ENCODE results near the gene BMP6. TPM values are rescaled to one million over a fixed set of nuclear protein-coding genes. Genes with fewer than 3 reads are reported as not detected.
A peak's percentile ranks its signal among the peaks of the same experiment; 100 is the strongest.

Gene BMP6
- total RNA-seq, 1 donor from 2014 or later = 0.44 TPM

- H3K27ac Mint-ChIP-seq (ENCODE audit: unreplicated experiment) = no peak overlapping the region
- no peak overlapping the region for H3K4me3 Mint-ChIP-seq
- DNase-seq (ENCODE audit: low read depth, low spot score) = no peak
- H3K9me3 Mint-ChIP-seq = peaks cover 15% of the 10 kb centered on the region
- no peaks in the 10 kb centered on the region for H3K27me3 Mint-ChIP-seq (ENCODE audit: low read depth)
- peaks cover 18% of the 10 kb centered on the region for H3K36me3 Mint-ChIP-seq (ENCODE audit: low read depth)
- H3K4me1 Mint-ChIP-seq = no peaks in the 10 kb centered on the region
- TF ChIP-seq CTCF (conservative IDR thresholded peaks at IDR 0.05) = no peak
Measured at GRCh38 chr6:7848229-7848628, 122.3 kb downstream of the BMP6 start.

GRCh38 chr6:7851780-7852179 is 125.9 kb downstream of the BMP6 start:
- no peak overlapping the region for H3K27ac Mint-ChIP-seq (ENCODE audit: unreplicated experiment)

GRCh38 chr6:7859591-7859990 is 133.7 kb downstream of the BMP6 start:
- TF ChIP-seq CTCF (conservative IDR thresholded peaks at IDR 0.05) = no peak
- Mint-ChIP-seq H3K9me3 (peaks cover 5% of the 10 kb centered on the region), H3K27ac (ENCODE audit: unreplicated experiment) (no peak overlapping the region), H3K27me3 (ENCODE audit: low read depth) (no peaks in the 10 kb centered on the region), H3K4me1 (peaks cover 5% of the 10 kb centered on the region), H3K4me3 (no peak overlapping the region), H3K36me3 (ENCODE audit: low read depth) (peaks cover 3% of the 10 kb centered on the region)
- no peak for DNase-seq (ENCODE audit: low read depth, low spot score)

More at GRCh38 chr6:7851780-7852179, 125.9 kb downstream of the BMP6 start:
- H3K36me3 Mint-ChIP-seq (ENCODE audit: low read depth) = peaks cover 18% of the 10 kb centered on the region
- no peak overlapping the region for H3K4me3 Mint-ChIP-seq
- no peak for DNase-seq (ENCODE audit: low read depth, low spot score)
- no peaks in the 10 kb centered on the region for H3K27me3 Mint-ChIP-seq (ENCODE audit: low read depth)
- no peak for TF ChIP-seq CTCF (conservative IDR thresholded peaks at IDR 0.05)
- H3K9me3 Mint-ChIP-seq = peaks cover 18% of the 10 kb centered on the region
- H3K4me1 Mint-ChIP-seq = no peaks in the 10 kb centered on the region

- Mint-ChIP-seq H3K4me1 (no peaks in the 10 kb centered on the region), H3K4me3 (no peak overlapping the region), H3K27ac (ENCODE audit: unreplicated experiment) (no peak overlapping the region), H3K36me3 (ENCODE audit: low read depth) (no peaks in the 10 kb centered on the region), H3K27me3 (ENCODE audit: low read depth) (no peaks in the 10 kb centered on the region), H3K9me3 (peaks cover 2% of the 10 kb centered on the region)
- no peak for DNase-seq (ENCODE audit: low read depth, low spot score)
- no peak for TF ChIP-seq CTCF (conservative IDR thresholded peaks at IDR 0.05)
Measured at GRCh38 chr6:7865781-7866180, 139.9 kb downstream of the BMP6 start.

GRCh38 chr6:7866526-7866925 is 140.6 kb downstream of the BMP6 start:
- Mint-ChIP-seq H3K27ac (ENCODE audit: unreplicated experiment) (no peak overlapping the region), H3K4me1 (no peaks in the 10 kb centered on the region), H3K36me3 (ENCODE audit: low read depth) (no peaks in the 10 kb centered on the region), H3K27me3 (ENCODE audit: low read depth) (no peaks in the 10 kb centered on the region), H3K4me3 (no peak overlapping the region), H3K9me3 (peaks cover 2% of the 10 kb centered on the region)
- TF ChIP-seq CTCF (conservative IDR thresholded peaks at IDR 0.05) = no peak
- DNase-seq (ENCODE audit: low read depth, low spot score) = no peak

GRCh38 chr6:7868926-7869325 is 143.0 kb downstream of the BMP6 start:
- Mint-ChIP-seq H3K4me1 (no peaks in the 10 kb centered on the region), H3K36me3 (ENCODE audit: low read depth) (no peaks in the 10 kb centered on the region), H3K4me3 (no peak overlapping the region), H3K27me3 (ENCODE audit: low read depth) (no peaks in the 10 kb centered on the region), H3K27ac (ENCODE audit: unreplicated experiment) (peak overlapping the region; percentile 43), H3K9me3 (peaks cover 7% of the 10 kb centered on the region)
- no peak for TF ChIP-seq CTCF (conservative IDR thresholded peaks at IDR 0.05)
- no peak for DNase-seq (ENCODE audit: low read depth, low spot score)
